GM08714 (cell line): ENCODE data around the gene XIRP1.

Source experiments
- H3K4me3 ChIP-seq: fragments of 200-500 bp; sonication (Bioruptor generic); 2 replicates; pipeline ENCODE4 v1.5.1; 2014; ENCODE audit warnings: mild to moderate bottlenecking, low read length, inconsistent platforms
- ZNF274 ChIP-seq: IDR thresholded peaks from 2 replicates; pipeline ENCODE4 v1.6.1; 2012; ENCODE audit warnings: mild to moderate bottlenecking, low read depth, low read length

XIRP1 gene

GRCh38 chr3:39170461-39170860, 21.9 kb downstream of the XIRP1 start:
- no peak for TF ChIP-seq ZNF274

GRCh38 chr3:39169712-39170111, 22.7 kb downstream of the XIRP1 start:
- no peak overlapping the region for H3K4me3 ChIP-seq
- no peak for TF ChIP-seq ZNF274

More at GRCh38 chr3:39170461-39170860, 21.9 kb downstream of the XIRP1 start:
- no peak overlapping the region for H3K4me3 ChIP-seq

DNA sequence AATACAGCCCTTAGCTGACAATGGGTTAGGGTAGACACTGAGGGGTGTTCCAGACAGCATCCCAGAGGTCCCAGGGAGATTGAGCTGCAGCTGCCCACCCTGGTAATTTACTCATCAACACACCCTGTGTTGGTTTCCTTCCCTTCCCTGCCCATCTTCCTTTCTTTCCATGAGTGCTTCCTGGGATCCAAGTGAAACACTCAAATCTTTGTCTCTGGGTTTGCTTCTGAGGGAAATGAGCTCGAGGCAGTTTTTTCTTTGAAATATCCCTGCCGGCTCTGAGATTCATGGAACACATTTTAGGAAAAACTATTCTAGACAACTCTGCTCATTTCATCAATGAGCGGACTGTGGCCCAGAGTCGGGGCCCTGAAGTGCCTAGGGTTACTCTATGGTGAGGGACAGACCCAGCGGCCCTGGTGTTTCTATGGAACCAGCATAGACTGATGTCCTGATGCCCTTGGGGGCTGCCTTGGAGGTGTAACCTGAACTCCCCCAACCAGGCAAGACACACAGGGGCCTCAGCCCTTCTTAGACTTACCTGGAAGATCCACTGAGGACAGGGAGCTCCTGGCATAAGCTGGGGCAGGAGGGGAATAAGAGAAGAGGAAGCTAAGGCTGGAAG, 24.1 kb downstream of the XIRP1 start:
- no peak overlapping the region for H3K4me3 ChIP-seq
- no peak for TF ChIP-seq ZNF274

DNA sequence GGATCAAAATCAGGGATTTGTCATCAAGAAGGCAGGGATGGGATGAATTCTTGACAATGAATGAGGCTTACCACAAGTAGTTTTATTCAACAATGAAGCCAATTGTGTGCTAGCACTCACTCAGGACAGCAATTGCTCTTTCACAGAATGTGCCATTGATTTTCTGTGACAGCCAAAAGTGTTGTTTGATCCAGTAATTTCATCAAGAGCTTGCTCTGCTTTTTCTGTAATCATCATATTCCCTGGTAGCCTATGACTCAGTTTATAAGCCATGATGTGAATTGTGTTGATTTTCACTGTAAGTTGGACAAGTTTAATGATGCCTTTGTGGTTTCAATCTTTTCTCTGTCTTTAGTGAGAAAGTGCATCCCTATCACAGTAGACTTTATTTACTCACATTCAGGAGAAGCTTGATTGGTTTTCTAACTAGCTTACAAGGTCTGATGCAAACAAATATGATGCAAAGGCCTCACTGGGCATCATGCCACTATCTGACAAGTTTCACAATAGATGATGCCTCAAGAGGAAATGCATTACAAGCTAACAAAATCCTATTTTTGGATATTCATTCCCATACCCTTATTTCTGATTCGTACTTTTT, 25.4 kb downstream of the XIRP1 start:
- TF ChIP-seq ZNF274 = no peak
- H3K4me3 ChIP-seq = no peak overlapping the region

GRCh38 chr3:39166134-39166710, 26.2 kb downstream of the XIRP1 start:
- H3K4me3 ChIP-seq = no peak overlapping the region
- TF ChIP-seq ZNF274 = no peak

- no peak overlapping the region for H3K4me3 ChIP-seq
- TF ChIP-seq ZNF274 = no peak
Observed at GRCh38 chr3:39165518-39165917, 26.9 kb downstream of the XIRP1 start.

- H3K4me3 ChIP-seq = no peak overlapping the region
- TF ChIP-seq ZNF274 = no peak
Observed at GRCh38 chr3:39164414-39164813, 28.0 kb downstream of the XIRP1 start.

- no peak overlapping the region for H3K4me3 ChIP-seq
- no peak for TF ChIP-seq ZNF274
Observed at GRCh38 chr3:39158148-39158715, 34.2 kb downstream of the XIRP1 start.

DNA sequence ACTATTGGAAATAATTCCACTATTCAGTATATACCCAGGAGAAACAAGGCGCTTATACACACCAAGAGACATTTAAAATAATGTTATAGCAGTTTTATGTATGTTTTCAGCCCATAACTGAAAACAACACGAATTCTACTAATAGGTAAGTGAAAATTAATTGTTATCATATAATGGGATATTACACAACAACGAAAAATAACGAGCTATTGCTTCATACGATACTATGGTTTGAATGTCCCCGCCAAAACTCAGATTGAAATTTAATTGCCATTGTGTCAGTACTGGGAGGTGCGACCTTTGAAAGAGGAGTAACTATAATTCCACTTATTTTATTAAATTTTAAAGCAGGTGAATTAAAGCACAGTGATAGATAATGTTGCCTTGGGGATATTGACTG, 35.0 kb downstream of the XIRP1 start:
- no peak for TF ChIP-seq ZNF274
- H3K4me3 ChIP-seq = no peak overlapping the region

- no peak for TF ChIP-seq ZNF274
- no peak overlapping the region for H3K4me3 ChIP-seq
Observed at GRCh38 chr3:39156421-39156820, 36.0 kb downstream of the XIRP1 start.

DNA sequence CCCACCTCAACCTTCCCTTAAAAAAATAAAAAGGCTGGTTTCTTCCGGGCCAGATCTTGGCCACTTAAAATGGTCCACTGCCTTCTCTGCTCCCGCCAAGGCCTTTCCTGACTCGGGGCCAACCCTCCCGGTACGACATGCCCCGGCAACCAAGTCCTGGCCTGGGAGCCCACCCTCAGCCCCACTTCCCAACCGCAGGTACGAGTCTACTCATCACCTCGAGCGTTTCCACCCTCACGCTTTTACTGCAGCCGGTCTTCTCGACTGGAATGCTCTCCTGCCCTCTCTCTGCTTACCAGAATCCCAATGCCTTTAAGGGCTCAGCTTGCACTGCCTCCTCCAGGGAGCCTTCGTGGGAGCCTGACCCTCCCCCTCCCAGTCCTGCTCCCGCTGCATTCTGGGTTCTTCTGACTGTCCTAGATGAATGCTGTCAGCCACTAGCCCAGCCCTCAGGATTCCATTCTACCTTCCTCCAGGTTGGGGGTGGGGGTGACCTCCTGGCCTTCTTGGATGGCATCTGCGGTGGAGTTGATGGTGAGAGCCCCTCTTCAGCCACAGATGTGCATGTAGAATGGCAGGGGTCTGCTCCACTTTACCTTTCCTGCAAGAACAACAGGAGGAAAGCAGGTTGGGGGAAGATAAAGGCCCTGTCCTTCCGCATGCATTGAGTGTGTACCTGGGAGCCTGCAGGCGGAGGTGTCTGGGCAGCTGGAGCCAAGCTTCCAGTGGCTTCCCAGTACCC, 37.9 kb downstream of the XIRP1 start:
- TF ChIP-seq ZNF274 = no peak
- no peak overlapping the region for H3K4me3 ChIP-seq

DNA sequence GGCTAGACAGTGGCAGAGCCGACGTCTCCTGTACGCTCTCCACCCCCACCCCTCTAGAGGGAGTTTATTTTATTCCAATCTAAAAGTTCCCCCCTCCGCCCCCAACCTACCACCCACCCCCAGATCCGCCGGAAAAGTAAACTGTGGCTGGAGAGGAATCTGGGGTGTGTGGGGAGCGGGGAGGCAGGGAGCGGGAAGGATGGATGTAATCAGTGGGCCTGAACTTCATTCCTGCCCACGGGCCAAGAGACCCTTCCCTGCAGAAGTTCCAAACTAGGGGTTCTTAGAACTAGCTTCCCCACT, 38.5 kb downstream of the XIRP1 start:
- TF ChIP-seq ZNF274 = no peak
- peak overlapping the region; percentile 23; the same call in 1 of the 2 replicates for H3K4me3 ChIP-seq

GRCh38 chr3:39150803-39151631, 41.4 kb downstream of the XIRP1 start:
- no peak for TF ChIP-seq ZNF274
- H3K4me3 ChIP-seq = peak overlapping the region; percentile 63; the same call in 1 of the 2 replicates
